Vagina (tissue), 2 donors: Measurements from ENCODE around the gene NLGN3.

ENCODE experiments used
- POLR2A ChIP-seq, 2 donors: fragments of 450-650 bp; IDR thresholded peaks; one replicate each; pipeline ENCODE4 v1.6.1; 2017; ENCODE audit warnings: antibody characterized with exemption in 2 of 2, mild to moderate bottlenecking in 2 of 2, moderate library complexity in 2 of 2
- TF ChIP-seq, protein P1 (sequence below), 3 experiments: fragments of 450-650 bp in 2 of 3; fragments of 200-600 bp in 1 of 3; sonication (generic) in 1 of 3; IDR thresholded peaks; one replicate each; pipeline ENCODE4 v1.5.1; 2017 to 2019; ENCODE audit warnings: antibody characterized with exemption in 3 of 3, mild to moderate bottlenecking in 2 of 3, moderate library complexity in 2 of 3

DNA sequence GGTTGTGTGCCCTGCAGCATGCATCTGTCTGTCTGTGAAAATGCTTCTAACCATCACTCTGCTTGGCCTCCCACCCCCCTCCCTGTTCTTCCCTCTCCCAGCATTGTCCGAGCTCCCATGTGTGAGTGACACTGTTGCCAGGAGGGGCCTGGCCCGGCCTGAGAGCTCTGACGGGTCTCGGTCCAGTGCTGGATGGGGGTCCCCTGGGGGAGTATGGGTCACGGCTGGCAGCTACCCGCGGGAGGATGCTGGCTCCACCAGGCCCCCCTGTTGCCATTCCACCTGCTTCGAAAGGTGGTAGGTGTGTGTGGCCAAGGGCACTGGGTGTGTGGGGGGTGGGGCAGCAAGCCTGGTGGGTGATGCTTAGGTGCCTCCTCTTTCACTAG lies 3.6 kb downstream of the NLGN3 start:
- TF ChIP-seq, protein P1, sequence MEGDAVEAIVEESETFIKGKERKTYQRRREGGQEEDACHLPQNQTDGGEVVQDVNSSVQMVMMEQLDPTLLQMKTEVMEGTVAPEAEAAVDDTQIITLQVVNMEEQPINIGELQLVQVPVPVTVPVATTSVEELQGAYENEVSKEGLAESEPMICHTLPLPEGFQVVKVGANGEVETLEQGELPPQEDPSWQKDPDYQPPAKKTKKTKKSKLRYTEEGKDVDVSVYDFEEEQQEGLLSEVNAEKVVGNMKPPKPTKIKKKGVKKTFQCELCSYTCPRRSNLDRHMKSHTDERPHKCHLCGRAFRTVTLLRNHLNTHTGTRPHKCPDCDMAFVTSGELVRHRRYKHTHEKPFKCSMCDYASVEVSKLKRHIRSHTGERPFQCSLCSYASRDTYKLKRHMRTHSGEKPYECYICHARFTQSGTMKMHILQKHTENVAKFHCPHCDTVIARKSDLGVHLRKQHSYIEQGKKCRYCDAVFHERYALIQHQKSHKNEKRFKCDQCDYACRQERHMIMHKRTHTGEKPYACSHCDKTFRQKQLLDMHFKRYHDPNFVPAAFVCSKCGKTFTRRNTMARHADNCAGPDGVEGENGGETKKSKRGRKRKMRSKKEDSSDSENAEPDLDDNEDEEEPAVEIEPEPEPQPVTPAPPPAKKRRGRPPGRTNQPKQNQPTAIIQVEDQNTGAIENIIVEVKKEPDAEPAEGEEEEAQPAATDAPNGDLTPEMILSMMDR (IDR thresholded peaks at IDR 0.05): no peak
- no peak for TF ChIP-seq POLR2A (IDR thresholded peaks at IDR 0.05)
